ENCODE data around the gene TMEM141.

TMEM141 gene

GRCh38 chr9:136814725-136815421 is 23.7 kb downstream of the TMEM141 start:
- no peak for DNase-seq (ENCODE audit: low read depth)

GRCh38 chr9:136815422-136815782 is 24.3 kb downstream of the TMEM141 start:
- DNase-seq (ENCODE audit: low read depth): no peak

GRCh38 chr9:136820971-136821825 is 30.1 kb downstream of the TMEM141 start:
- no peak for DNase-seq (ENCODE audit: low read depth)

GRCh38 chr9:136821826-136822544 is 30.8 kb downstream of the TMEM141 start:
- DNase-seq (ENCODE audit: low read depth): no peak

GRCh38 chr9:136823136-136824046 is 32.2 kb downstream of the TMEM141 start:
- DNase-seq (ENCODE audit: low read depth): no peak

GRCh38 chr9:136824496-136825225 is 33.5 kb downstream of the TMEM141 start:
- no peak for DNase-seq (ENCODE audit: low read depth)

- DNase-seq (ENCODE audit: low read depth): no peak
These were observed 34.4 kb downstream of the TMEM141 start for GRCh38 chr9:136825295-136826187.

GRCh38 chr9:136826188-136826541 is 35.0 kb downstream of the TMEM141 start:
- no peak for DNase-seq (ENCODE audit: low read depth)

GRCh38 chr9:136826703-136827582 is 35.8 kb downstream of the TMEM141 start:
- DNase-seq (ENCODE audit: low read depth): no peak

- DNase-seq (ENCODE audit: low read depth): no peak
These were observed 36.8 kb downstream of the TMEM141 start for GRCh38 chr9:136827794-136828473.

- no peak for DNase-seq (ENCODE audit: low read depth)
These were observed 37.5 kb downstream of the TMEM141 start for GRCh38 chr9:136828474-136829140.

- no peak for DNase-seq (ENCODE audit: low read depth)
These were observed 38.3 kb downstream of the TMEM141 start for GRCh38 chr9:136829412-136829811.

- DNase-seq (ENCODE audit: low read depth): no peak
These were observed 39.1 kb downstream of the TMEM141 start for GRCh38 chr9:136829981-136830885.

- no peak for DNase-seq (ENCODE audit: low read depth)
These were observed 40.0 kb downstream of the TMEM141 start for GRCh38 chr9:136831002-136831719.

GRCh38 chr9:136831720-136832104 is 40.6 kb downstream of the TMEM141 start:
- no peak for DNase-seq (ENCODE audit: low read depth)

- DNase-seq (ENCODE audit: low read depth): no peak
These were observed 41.4 kb downstream of the TMEM141 start for GRCh38 chr9:136832581-136832980.
